Stomach (tissue), 9 donors: ENCODE measurements around the gene CUX1. TPM values are rescaled to one million over a fixed set of nuclear protein-coding genes. Genes with fewer than 3 reads are reported as not detected.

Experiments
- DNase-seq, 2 donors: peaks; one replicate each; pipeline versions ENCODE4 v3.0.0 to v3.0.0-alpha.2; 2013 to 2019
- H3K27ac ChIP-seq, 5 donors: fragments of 200-600 bp in 4 of 5; sonication (generic) in 4 of 5; one replicate each; pipeline ENCODE4 v1.5.1; 2013 to 2019; ENCODE audit warnings: mild to moderate bottlenecking in 1 of 5, moderate library complexity in 1 of 5
- H3K27me3 ChIP-seq, 3 donors: fragments of 200-600 bp; sonication (generic); one replicate each; pipeline ENCODE4 v1.5.1; 2017 to 2019; ENCODE audit warnings: mixed run types in 1 of 3
- H3K36me3 ChIP-seq, 4 donors: fragments of 200-600 bp; sonication (generic); 1 replicate in 3 of 4; 2 replicates in 1 of 4; pipeline ENCODE4 v1.5.1; 2016 to 2019
- H3K4me1 ChIP-seq, 4 donors: fragments of 200-600 bp; sonication (generic); one replicate each; pipeline ENCODE4 v1.5.1; 2016 to 2019
- H3K4me3 ChIP-seq, 4 donors: fragments of 200-600 bp; sonication (generic) in 3 of 4; one replicate each; pipeline ENCODE4 v1.5.1; 2016 to 2019; ENCODE audit warnings: mild to moderate bottlenecking in 1 of 4
- H3K9me3 ChIP-seq, 4 donors: fragments of 200-600 bp; sonication (generic); one replicate each; pipeline ENCODE4 v1.5.1; 2016 to 2019
- CTCF ChIP-seq, 7 experiments: fragments of 450-650 bp in 4 of 7; fragments of 200-600 bp in 3 of 7; sonication (generic) in 3 of 7; IDR thresholded peaks; one replicate each; pipeline ENCODE4 v1.5.1; 2016 to 2019; ENCODE audit warnings: antibody characterized with exemption in 7 of 7, control low read depth in 2 of 7, mild to moderate bottlenecking in 1 of 7
- EP300 ChIP-seq: sonication (generic); formaldehyde crosslinking; IDR thresholded peaks from one replicate; pipeline ENCODE4 v1.6.1; 2017; ENCODE audit warnings: antibody characterized with exemption
- POLR2A ChIP-seq, 4 donors: fragments of 450-650 bp; IDR thresholded peaks; one replicate each; pipeline ENCODE4 v1.6.1; 2016; ENCODE audit warnings: antibody characterized with exemption in 4 of 4, control low read depth in 2 of 4, mild to moderate bottlenecking in 1 of 4, moderate library complexity in 1 of 4
- POLR2AphosphoS5 ChIP-seq, 3 donors: sonication (generic); formaldehyde crosslinking; IDR thresholded peaks; one replicate each; pipeline ENCODE4 v1.6.1; 2016; ENCODE audit warnings: antibody characterized with exemption in 3 of 3
- WGBS, 5 donors: extraction: QIAGEN DNeasy Blood & Tissue Kit in 3 of 5; methylation state at CpG; one replicate each; pipeline versions ENCODE4 v1.1.5 to v1.1.7; 2013 to 2018; 5-methylcytosine and 5-hydroxymethylcytosine counted together
- intact Hi-C: fragments of 100-400 bp; cut with DNase I; formaldehyde crosslinking; loops from one replicate; pipeline ENCODE4 v1.15.1; 2023; ENCODE audit warnings: low total_unique reads
- polyA plus RNA-seq, 3 donors: library from polyadenylated mRNA; stranded (reverse); fragments of 200-250 nt; gene quantifications; one replicate each; pipeline ENCODE4 v1.2.3, GENCODE V29; 2013
- total RNA-seq, 5 donors: library from RNA; depleted of rRNA; stranded (reverse); fragments of >200 nt; gene quantifications; one replicate each; pipeline versions ENCODE4 v1.1.0 to v1.2.3, GENCODE V29; 2014 to 2016
- donor health status: healthy with polysubstance abuse.
- donor health status: Bipolar disorder and iron deficiency.
- donor health status: healthy.

The CUX1 gene
- total and polyA plus RNA-seq, 8 donors, result 24.7 to 201 (median 54.7) TPM

- WGBS, 5 donors, result 86 to 96% (median 90%) methylated on average over 7 to 8 of the region's 8 CpGs
- no peaks in the 10 kb centered on the region for H3K9me3 ChIP-seq
- peaks cover 0 to 18% (median 12%) of the 10 kb centered on the region in 4 donors for H3K4me1 ChIP-seq
These were observed 155.7 kb downstream of the CUX1 start for GRCh38 chr7:101973130-101973529.

GRCh38 chr7:101974393-101974792, 157.0 kb downstream of the CUX1 start:
- Histone ChIP-seq H3K36me3 (peaks cover 0 to 12% (median 3%) of the 10 kb centered on the region in 4 donors), H3K27me3 (no peaks in the 10 kb centered on the region), H3K4me3 (no peak overlapping the region), H3K27ac (no peak overlapping the region), H3K4me1 (peaks cover 0 to 18% (median 12%) of the 10 kb centered on the region in 4 donors), H3K9me3 (no peaks in the 10 kb centered on the region)
- TF ChIP-seq POLR2AphosphoS5 (IDR thresholded peaks at IDR 0.05) (no peak), CTCF (IDR thresholded peaks at IDR 0.05) (no peak), EP300 (no peak), POLR2A (IDR thresholded peaks at IDR 0.05) (no peak)
- 83 to 93% (median 90%) methylated on average over 6 of the region's 6 CpGs for WGBS, 5 donors
- no peak for DNase-seq
- intact Hi-C loops, result no loop called here

More at GRCh38 chr7:101973130-101973529, 155.7 kb downstream of the CUX1 start:
- H3K27ac ChIP-seq, result no peak overlapping the region
- TF ChIP-seq POLR2A (IDR thresholded peaks at IDR 0.05), result no peak
- no peak for TF ChIP-seq POLR2AphosphoS5 (IDR thresholded peaks at IDR 0.05)
- TF ChIP-seq EP300, result no peak
- no peak for TF ChIP-seq CTCF (IDR thresholded peaks at IDR 0.05)
- intact Hi-C loops, result no loop called here
- no peak for DNase-seq
- H3K36me3 ChIP-seq, result peaks cover 0 to 12% (median 3%) of the 10 kb centered on the region in 4 donors
- H3K4me3 ChIP-seq, result no peak overlapping the region
- H3K27me3 ChIP-seq, result no peaks in the 10 kb centered on the region

- peaks cover 0 to 12% (median 3%) of the 10 kb centered on the region in 4 donors for H3K36me3 ChIP-seq
- no peaks in the 10 kb centered on the region for H3K27me3 ChIP-seq
- H3K4me1 ChIP-seq, result peaks cover 0 to 18% (median 12%) of the 10 kb centered on the region in 4 donors
- H3K4me3 ChIP-seq, result no peak overlapping the region
- DNase-seq, result no peak
- 88 to 93% (median 91%) methylated on average over 7 of the region's 7 CpGs for WGBS, 5 donors
- no peak for TF ChIP-seq EP300
- no peak for TF ChIP-seq POLR2AphosphoS5 (IDR thresholded peaks at IDR 0.05)
- TF ChIP-seq POLR2A (IDR thresholded peaks at IDR 0.05), result no peak
- TF ChIP-seq CTCF (IDR thresholded peaks at IDR 0.05), result no peak
- H3K9me3 ChIP-seq, result no peaks in the 10 kb centered on the region
- intact Hi-C loops, result no loop called here
- no peak overlapping the region for H3K27ac ChIP-seq
These were observed 157.6 kb downstream of the CUX1 start for GRCh38 chr7:101975046-101975445.

GRCh38 chr7:101976411-101976810, 159.0 kb downstream of the CUX1 start:
- DNase-seq, result no peak
- Histone ChIP-seq H3K27ac (no peak overlapping the region), H3K4me3 (no peak overlapping the region), H3K4me1 (peaks cover 0 to 18% (median 12%) of the 10 kb centered on the region in 4 donors), H3K27me3 (no peaks in the 10 kb centered on the region), H3K36me3 (peaks cover 0 to 18% (median 3%) of the 10 kb centered on the region in 4 donors), H3K9me3 (no peaks in the 10 kb centered on the region)
- WGBS, 5 donors, result 87 to 91% (median 88%) methylated on average over 5 of the region's 5 CpGs
- TF ChIP-seq POLR2A (IDR thresholded peaks at IDR 0.05), result no peak
- TF ChIP-seq CTCF (IDR thresholded peaks at IDR 0.05), result no peak
- TF ChIP-seq POLR2AphosphoS5 (IDR thresholded peaks at IDR 0.05), result no peak
- TF ChIP-seq EP300, result no peak
- intact Hi-C loops, result no loop called here
